Keratinocyte (primary cell): ENCODE measurements around the gene SCFD2. TPM values are rescaled to one million over a fixed set of nuclear protein-coding genes. Genes with fewer than 3 reads are reported as not detected.

Source experiments
- DNase-seq: peaks from one replicate; pipeline ENCODE4 v3.0.0-alpha.2; 2011; ENCODE audit warnings: low read depth, missing footprints, low spot score
- FAIRE-seq: peaks from 2 replicates; lab custom pipeline; 2011; peaks lifted over from hg19 to GRCh38; lab: Jason Lieb, UNC
- H2AFZ ChIP-seq: 2 replicates; pipeline ENCODE4 v1.6.0; 2012; ENCODE audit warnings: low read length, control low read depth, inconsistent platforms; ENCODE audit not compliant: control insufficient read depth
- H3K27ac ChIP-seq: 2 replicates; pipeline ENCODE4 v1.5.1; 2011; ENCODE audit warnings: low read length; ENCODE audit not compliant: control insufficient read depth, insufficient read depth
- H3K27me3 ChIP-seq: 3 replicates; pipeline ENCODE4 v1.6.0; 2011; ENCODE audit warnings: low read length; ENCODE audit not compliant: control insufficient read depth, insufficient read depth; ENCODE audit errors: extremely low read depth
- H3K36me3 ChIP-seq, 2 experiments: 2 replicates in 1 of 2; 3 replicates in 1 of 2; pipeline ENCODE4 v1.5.1; 2011; ENCODE audit warnings: low read length in 2 of 2, mild to moderate bottlenecking in 1 of 2; ENCODE audit not compliant: control insufficient read depth in 2 of 2, insufficient read depth in 2 of 2; ENCODE audit errors: extremely low read depth in 1 of 2
- H3K4me1 ChIP-seq: 3 replicates; pipeline ENCODE4 v1.5.1; 2011; ENCODE audit warnings: low read length; ENCODE audit not compliant: control insufficient read depth, insufficient read depth; ENCODE audit errors: extremely low read depth
- H3K4me2 ChIP-seq: 3 replicates; pipeline ENCODE4 v1.6.0; 2011; ENCODE audit warnings: low read depth, low read length; ENCODE audit not compliant: control insufficient read depth, insufficient read depth; ENCODE audit errors: extremely low read depth
- H3K4me3 ChIP-seq, 3 experiments: fragments of 200-600 bp in 1 of 3; sonication (generic) in 1 of 3; 2 replicates in 2 of 3; 3 replicates in 1 of 3; pipeline ENCODE4 v1.5.1; 2011 to 2016; ENCODE audit warnings: low read length in 3 of 3, mild to moderate bottlenecking in 3 of 3, control low read depth in 2 of 3, inconsistent platforms in 1 of 3, low read depth in 1 of 3, mixed read lengths in 1 of 3, mixed run types in 1 of 3, moderate library complexity in 1 of 3; ENCODE audit not compliant: control insufficient read depth in 2 of 3, insufficient read depth in 2 of 3; ENCODE audit errors: extremely low read depth in 1 of 3
- H3K79me2 ChIP-seq: 2 replicates; pipeline ENCODE4 v1.6.0; 2012; ENCODE audit warnings: low read length; ENCODE audit not compliant: control insufficient read depth, insufficient read depth
- H3K9ac ChIP-seq: 3 replicates; pipeline ENCODE4 v1.6.0; 2011; ENCODE audit warnings: low read length; ENCODE audit not compliant: control insufficient read depth, insufficient read depth; ENCODE audit errors: extremely low read depth
- H3K9me1 ChIP-seq: 3 replicates; pipeline ENCODE4 v1.6.0; 2011; ENCODE audit warnings: low read length; ENCODE audit not compliant: control insufficient read depth, insufficient read depth; ENCODE audit errors: extremely low read depth
- H3K9me3 ChIP-seq: 2 replicates; pipeline ENCODE4 v1.5.1; 2012; ENCODE audit warnings: low read depth, low read length; ENCODE audit not compliant: control insufficient read depth
- H4K20me1 ChIP-seq: 3 replicates; pipeline ENCODE4 v1.6.0; 2011; ENCODE audit warnings: low read length; ENCODE audit not compliant: control insufficient read depth, insufficient read depth; ENCODE audit errors: extremely low read depth
- CTCF ChIP-seq, 3 experiments: IDR thresholded peaks in 1 of 3; conservative IDR thresholded peaks in 1 of 3; optimal IDR thresholded peaks in 1 of 3; 2 replicates in 2 of 3; 3 replicates in 1 of 3; pipeline versions ENCODE3 to v1.5.1; 2011; ENCODE audit warnings: low read length in 3 of 3, mild to moderate bottlenecking in 3 of 3, moderate library complexity in 2 of 3, control low read depth in 1 of 3, inconsistent platforms in 1 of 3; ENCODE audit not compliant: insufficient read depth in 2 of 3; ENCODE audit errors: extremely low read depth in 1 of 3
- EZH2 ChIP-seq: IDR thresholded peaks from one replicate; pipeline ENCODE4 v1.6.1; 2012; ENCODE audit warnings: inconsistent platforms, mild to moderate bottlenecking, low read length, moderate library complexity
- dilution Hi-C: fragments of 300-500 bp; cut with MboI; formaldehyde crosslinking; loops from one replicate; pipeline ENCODE4 v1.7.0; 2020; ENCODE audit warnings: low sequenced_read_pairs; ENCODE audit not compliant: extremely low pct_ligation_motif_present
- polyA plus RNA-seq, 5 experiments: library from polyadenylated mRNA; depleted of rRNA in 3 of 5; stranded (reverse) in 3 of 5; stranded (forward) in 1 of 5; unstranded in 1 of 5; fragments of >200 nt; gene quantifications; 1 replicate in 1 of 5; 2 replicates in 3 of 5; 3 replicates in 1 of 5; pipeline versions ENCODE4 v1.2.1 to v1.2.3, GENCODE V29; 2011 to 2012; ENCODE audit warnings: missing spikeins in 2 of 5, low read depth in 1 of 5, low replicate concordance in 1 of 5

SCFD2 gene
- polyA plus RNA-seq, 1 donor (not counting 4 experiments of a cell fraction or from before 2014, with no cell fraction given) = 13.9 TPM

GRCh38 chr4:53354012-53354722 is 11.7 kb downstream of the SCFD2 start:
- TF ChIP-seq CTCF (optimal IDR thresholded peaks at IDR 0.05 in 1 of 3, IDR thresholded peaks at IDR 0.05 in 1 of 3, conservative IDR thresholded peaks at IDR 0.05 in 1 of 3; ENCODE audit: extremely low read depth in 1 of 3, insufficient read depth in 2 of 3, low read length in 3 of 3) (no peak), EZH2 (no peak)
- dilution Hi-C loops = no loop called here
- no peaks in the 10 kb centered on the region for H3K9me1 ChIP-seq
- no peak overlapping the region for H2AFZ ChIP-seq
- H3K9ac ChIP-seq = no peak overlapping the region
- H3K9me3 ChIP-seq = no peaks in the 10 kb centered on the region
- H3K4me1 ChIP-seq = no peaks in the 10 kb centered on the region
- no peak overlapping the region for H3K4me2 ChIP-seq
- peaks cover 0 to 5% of the 10 kb centered on the region in 2 experiments for H3K36me3 ChIP-seq
- no peak for FAIRE-seq
- no peaks in the 10 kb centered on the region for H4K20me1 ChIP-seq
- H3K4me3 ChIP-seq = no peak overlapping the region
- H3K27me3 ChIP-seq = no peaks in the 10 kb centered on the region
- H3K27ac ChIP-seq = no peak overlapping the region
- no peak for DNase-seq
- H3K79me2 ChIP-seq = no peaks in the 10 kb centered on the region

- Histone ChIP-seq H3K4me3 (no peak overlapping the region), H3K4me1 (peaks cover 17% of the 10 kb centered on the region), H3K9ac (no peak overlapping the region), H3K9me1 (no peaks in the 10 kb centered on the region), H3K79me2 (no peaks in the 10 kb centered on the region), H3K9me3 (no peaks in the 10 kb centered on the region), H4K20me1 (no peaks in the 10 kb centered on the region), H3K27ac (no peak overlapping the region), H2AFZ (no peak overlapping the region), H3K36me3 (peaks cover 0 to 5% of the 10 kb centered on the region in 2 experiments), H3K27me3 (no peaks in the 10 kb centered on the region), H3K4me2 (no peak overlapping the region)
- dilution Hi-C loops = no loop called here
- FAIRE-seq = no peak
- no peak for DNase-seq
- no peak for TF ChIP-seq CTCF (optimal IDR thresholded peaks at IDR 0.05 in 1 of 3, IDR thresholded peaks at IDR 0.05 in 1 of 3, conservative IDR thresholded peaks at IDR 0.05 in 1 of 3; ENCODE audit: extremely low read depth in 1 of 3, insufficient read depth in 2 of 3, low read length in 3 of 3)
- TF ChIP-seq EZH2 = no peak
Observed at GRCh38 chr4:53349091-53349491, 16.8 kb downstream of the SCFD2 start.
